ENCODE data around the gene KIF12.

KIF12 gene

GRCh38 chr9:114088571-114089170 is 10.4 kb downstream of the KIF12 start:
- H3K4me3 ChIP-seq (ENCODE audit: low read length) = no peak overlapping the region
- no peak overlapping the region for H3K27ac ChIP-seq (ENCODE audit: low read length)
- H3K4me2 ChIP-seq (ENCODE audit: low read depth, low read length) = no peak overlapping the region
- H4K20me1 ChIP-seq (ENCODE audit: insufficient read depth, low read length) = no peaks in the 10 kb centered on the region
- no peak for DNase-seq
- H3K27me3 ChIP-seq (replicated peaks; ENCODE audit: insufficient read depth, low read length) = no peaks in the 10 kb centered on the region
- H3K4me1 ChIP-seq (ENCODE audit: low read length) = no peaks in the 10 kb centered on the region
- H3F3A ChIP-seq (ENCODE audit: insufficient read depth, low read length) = no peaks in the 10 kb centered on the region
- TF ChIP-seq CTCF (IDR thresholded peaks at IDR 0.05; ENCODE audit: low read length) = no peak
- TF ChIP-seq EZH2phosphoT487 (IDR thresholded peaks at IDR 0.05; ENCODE audit: low read length) = no peak
- no peak for TF ChIP-seq EZH2 (optimal IDR thresholded peaks at IDR 0.05; ENCODE audit: low read depth, low read length)
- no peaks in the 10 kb centered on the region for H3K9me3 ChIP-seq (replicated peaks; ENCODE audit: insufficient read depth, low read length)
- no peak overlapping the region for H3K9ac ChIP-seq (ENCODE audit: low read length)
- no peak overlapping the region for H2AFZ ChIP-seq (ENCODE audit: low read length)
- H3K36me3 ChIP-seq (replicated peaks; ENCODE audit: insufficient read depth, low read length) = no peaks in the 10 kb centered on the region
- no peaks in the 10 kb centered on the region for H3K9me2 ChIP-seq (replicated peaks; ENCODE audit: insufficient read depth, low read length)
- H3K79me2 ChIP-seq (ENCODE audit: low read length) = no peaks in the 10 kb centered on the region

GRCh38 chr9:114087721-114088120 is 11.4 kb downstream of the KIF12 start:
- DNase-seq = no peak
- no peaks in the 10 kb centered on the region for H4K20me1 ChIP-seq (ENCODE audit: insufficient read depth, low read length)
- H3K79me2 ChIP-seq (ENCODE audit: low read length) = no peaks in the 10 kb centered on the region
- H3K9ac ChIP-seq (ENCODE audit: low read length) = no peak overlapping the region
- H3K9me2 ChIP-seq (replicated peaks; ENCODE audit: insufficient read depth, low read length) = no peaks in the 10 kb centered on the region
- TF ChIP-seq EZH2 (optimal IDR thresholded peaks at IDR 0.05; ENCODE audit: low read depth, low read length) (no peak), EZH2phosphoT487 (IDR thresholded peaks at IDR 0.05; ENCODE audit: low read length) (no peak), CTCF (IDR thresholded peaks at IDR 0.05; ENCODE audit: low read length) (no peak)
- H3K4me1 ChIP-seq (ENCODE audit: low read length) = no peaks in the 10 kb centered on the region
- no peaks in the 10 kb centered on the region for H3K36me3 ChIP-seq (replicated peaks; ENCODE audit: insufficient read depth, low read length)
- H3K27me3 ChIP-seq (replicated peaks; ENCODE audit: insufficient read depth, low read length) = no peaks in the 10 kb centered on the region
- no peak overlapping the region for H3K4me3 ChIP-seq (ENCODE audit: low read length)
- no peak overlapping the region for H3K4me2 ChIP-seq (ENCODE audit: low read depth, low read length)
- no peaks in the 10 kb centered on the region for H3K9me3 ChIP-seq (replicated peaks; ENCODE audit: insufficient read depth, low read length)
- H3F3A ChIP-seq (ENCODE audit: insufficient read depth, low read length) = no peaks in the 10 kb centered on the region
- no peak overlapping the region for H2AFZ ChIP-seq (ENCODE audit: low read length)
- no peak overlapping the region for H3K27ac ChIP-seq (ENCODE audit: low read length)

GRCh38 chr9:114086607-114087006 is 12.5 kb downstream of the KIF12 start:
- Histone ChIP-seq H3K9me2 (replicated peaks; ENCODE audit: insufficient read depth, low read length) (no peaks in the 10 kb centered on the region), H3K27me3 (replicated peaks; ENCODE audit: insufficient read depth, low read length) (no peaks in the 10 kb centered on the region), H3K4me1 (ENCODE audit: low read length) (no peaks in the 10 kb centered on the region), H2AFZ (ENCODE audit: low read length) (no peak overlapping the region), H3K9me3 (replicated peaks; ENCODE audit: insufficient read depth, low read length) (no peaks in the 10 kb centered on the region), H3K27ac (ENCODE audit: low read length) (no peak overlapping the region), H3K36me3 (replicated peaks; ENCODE audit: insufficient read depth, low read length) (no peaks in the 10 kb centered on the region), H3K79me2 (ENCODE audit: low read length) (no peaks in the 10 kb centered on the region), H3K9ac (ENCODE audit: low read length) (no peak overlapping the region), H3F3A (ENCODE audit: insufficient read depth, low read length) (no peaks in the 10 kb centered on the region), H4K20me1 (ENCODE audit: insufficient read depth, low read length) (no peaks in the 10 kb centered on the region), H3K4me3 (ENCODE audit: low read length) (no peak overlapping the region), H3K4me2 (ENCODE audit: low read depth, low read length) (no peak overlapping the region)
- DNase-seq = no peak
- TF ChIP-seq EZH2phosphoT487 (IDR thresholded peaks at IDR 0.05; ENCODE audit: low read length) (no peak), CTCF (IDR thresholded peaks at IDR 0.05; ENCODE audit: low read length) (no peak), EZH2 (optimal IDR thresholded peaks at IDR 0.05; ENCODE audit: low read depth, low read length) (no peak)
